A549 (cell line): Measurements from ENCODE around the gene TEKTIP1. TPM values are rescaled to one million over a fixed set of nuclear protein-coding genes. Genes with fewer than 3 reads are reported as not detected.
A peak's percentile ranks its signal among the peaks of the same experiment; 100 is the strongest.

Experiments used
- ATAC-seq, 2 experiments: fragments of 200-7000 bp in 1 of 2; fragments of >200 bp in 1 of 2; cut with Nextera tagmentation in 1 of 2; cut with Tn5 transposase in 1 of 2; 3 replicates each; pipeline versions ENCODE4 v1.8.0 to v1.9.1; 2018 to 2020; ENCODE audit warnings: mild to moderate bottlenecking in 1 of 2, moderate library complexity in 1 of 2
- CTCF ChIA-PET: fragments of 300-600 bp; sonication (Branson Sonifier 250); formaldehyde crosslinking; extraction: SDS; loops from one replicate; lab custom pipeline; 2021; ENCODE audit warnings: antibody characterized with exemption, inconsistent platforms; lab: Yijun Ruan, JAX
- POLR2A ChIA-PET: fragments of 350-600 bp; formaldehyde crosslinking; extraction: SDS; loops from one replicate; lab custom pipeline; 2021; ENCODE audit warnings: antibody characterized with exemption, inconsistent platforms; lab: Yijun Ruan, JAX
- DNase-seq, 2 experiments: peaks; one replicate each; pipeline versions ENCODE4 v3.0.0 to v3.0.0-alpha.2; 2011 to 2016; ENCODE audit warnings: low read depth in 1 of 2, low spot score in 1 of 2
- FAIRE-seq: peaks from 2 replicates; lab custom pipeline; 2011; peaks lifted over from hg19 to GRCh38; lab: Jason Lieb, UNC
- H3K27ac ChIP-seq, 2 experiments: fragments of >200 bp; sonication (Bioruptor Twin); formaldehyde crosslinking; 3 replicates each; pipeline ENCODE4 v1.5.1; 2016 to 2017
- H3K4me1 ChIP-seq: fragments of >200 bp; sonication (Bioruptor Twin); formaldehyde crosslinking; 3 replicates; pipeline ENCODE4 v1.6.1; 2016
- H3K4me2 ChIP-seq: fragments of >200 bp; sonication (Bioruptor Twin); formaldehyde crosslinking; 3 replicates; pipeline ENCODE4 v1.6.1; 2016
- H3K4me3 ChIP-seq: fragments of >200 bp; sonication (Bioruptor Twin); formaldehyde crosslinking; 3 replicates; pipeline ENCODE4 v1.5.1; 2016
- H3K9me3 ChIP-seq: fragments of >200 bp; sonication (Bioruptor Twin); formaldehyde crosslinking; 3 replicates; pipeline ENCODE4 v1.6.1; 2016
- CBX8 ChIP-seq: fragments of 200-600 bp; sonication (generic); IDR thresholded peaks from 2 replicates; pipeline ENCODE4 v1.6.1; 2016
- CEBPB ChIP-seq, 2 experiments: fragments of >200 bp in 1 of 2; sonication (Bioruptor Twin) in 1 of 2; formaldehyde crosslinking in 1 of 2; IDR thresholded peaks; 2 replicates each; pipeline ENCODE4 v1.6.1; 2012 to 2016
- E2F6 ChIP-seq: IDR thresholded peaks from 2 replicates; pipeline ENCODE4 v1.6.1; 2012; ENCODE audit warnings: low read depth, borderline replicate concordance
- EHF ChIP-seq: fragments of 250-450 bp; sonication (Bioruptor Pico); IDR thresholded peaks from 2 replicates; pipeline ENCODE4 v1.5.0; 2020; ENCODE audit warnings: mild to moderate bottlenecking
- EP300 ChIP-seq, 2 experiments: fragments of >200 bp; sonication (Bioruptor Twin); formaldehyde crosslinking; IDR thresholded peaks; 2 replicates in 1 of 2; 3 replicates in 1 of 2; pipeline ENCODE4 v1.6.1; 2016 to 2017
- FOSL2 ChIP-seq, 2 experiments: fragments of 450-650 bp in 1 of 2; fragments of >200 bp in 1 of 2; sonication (Bioruptor Twin) in 1 of 2; formaldehyde crosslinking; IDR thresholded peaks; 2 replicates each; pipeline versions ENCODE4 v1.5.0 to v1.6.1; 2016 to 2020; ENCODE audit warnings: mild to moderate bottlenecking in 1 of 2, moderate library complexity in 1 of 2
- GATA3 ChIP-seq: IDR thresholded peaks from 2 replicates; pipeline ENCODE4 v1.6.1; 2012; ENCODE audit warnings: borderline replicate concordance
- HEYL ChIP-seq: fragments of 250-450 bp; sonication (Bioruptor Pico); IDR thresholded peaks from 2 replicates; pipeline ENCODE4 v1.8.0; 2021; ENCODE audit warnings: mild to moderate bottlenecking, moderate library complexity
- JUN ChIP-seq, 2 experiments: fragments of >200 bp; sonication (Bioruptor Twin); formaldehyde crosslinking; IDR thresholded peaks; 2 replicates in 1 of 2; 3 replicates in 1 of 2; pipeline ENCODE4 v1.6.1; 2016 to 2017
- KDM1A ChIP-seq: fragments of 200-600 bp; sonication (generic); IDR thresholded peaks from 2 replicates; pipeline ENCODE4 v1.6.1; 2016; ENCODE audit warnings: low read depth, mild to moderate bottlenecking
- MAX ChIP-seq: IDR thresholded peaks from 2 replicates; pipeline ENCODE4 v1.6.1; 2012
- NPAS2 ChIP-seq: fragments of 250-450 bp; sonication (Bioruptor Pico); IDR thresholded peaks from 2 replicates; pipeline ENCODE4 v1.8.0; 2022; ENCODE audit warnings: mild to moderate bottlenecking, moderate library complexity, borderline replicate concordance
- PHF8 ChIP-seq: fragments of 200-600 bp; sonication (generic); IDR thresholded peaks from 2 replicates; pipeline ENCODE4 v1.6.1; 2016; ENCODE audit warnings: low read depth, mild to moderate bottlenecking, antibody characterized with exemption, moderate library complexity, borderline replicate concordance
- POLR2A ChIP-seq: IDR thresholded peaks from 2 replicates; pipeline ENCODE4 v1.6.1; 2012; ENCODE audit warnings: mild to moderate bottlenecking, low read length
- RAD21 ChIP-seq, 2 experiments: fragments of >200 bp in 1 of 2; sonication (Bioruptor Twin) in 1 of 2; formaldehyde crosslinking in 1 of 2; IDR thresholded peaks in 1 of 2; conservative IDR thresholded peaks in 1 of 2; 2 replicates in 1 of 2; 3 replicates in 1 of 2; pipeline ENCODE4 v1.6.1; 2012 to 2018; ENCODE audit warnings: inconsistent platforms in 1 of 2
- RFX5 ChIP-seq: fragments of 450-650 bp; IDR thresholded peaks from 2 replicates; pipeline ENCODE4 v1.7.1; 2014; ENCODE audit warnings: antibody characterized with exemption, mild to moderate bottlenecking, moderate library complexity
- SREBF2 ChIP-seq: fragments of 450-650 bp; IDR thresholded peaks from 2 replicates; pipeline ENCODE4 v1.6.1; 2014; ENCODE audit warnings: mild to moderate bottlenecking, moderate library complexity
- TFCP2L1 ChIP-seq: fragments of 250-450 bp; sonication (Bioruptor Pico); IDR thresholded peaks from 2 replicates; pipeline ENCODE4 v1.5.0; 2021; ENCODE audit warnings: mild to moderate bottlenecking
- TP53 ChIP-seq: fragments of 250-450 bp; sonication (Bioruptor Pico); IDR thresholded peaks from 2 replicates; pipeline ENCODE4 v1.5.0; 2021; ENCODE audit warnings: mild to moderate bottlenecking, moderate library complexity
- USF2 ChIP-seq: fragments of 450-650 bp; IDR thresholded peaks from 2 replicates; pipeline ENCODE4 v1.6.1; 2014; ENCODE audit warnings: antibody characterized with exemption
- WGBS: methylation state at CpG from one replicate; pipeline ENCODE4 v1.1.6; 2017; ENCODE audit errors: missing lambda C conversion rate; 5-methylcytosine and 5-hydroxymethylcytosine counted together
- polyA plus RNA-seq, 4 experiments: library from polyadenylated mRNA; depleted of rRNA in 3 of 4; stranded (reverse); fragments of >200 nt; fragmentation: RNase III in 1 of 4; extraction: RNeasy Plus Mini Kit Qiagen cat#74134 plus additional on column Dnase treatment in 1 of 4; gene quantifications; 2 replicates in 3 of 4; 3 replicates in 1 of 4; pipeline ENCODE4 v1.2.3, GENCODE V29; 2011 to 2017

The TEKTIP1 gene
- polyA plus RNA-seq, 2 of the 4 experiments (the other 2 are of a cell fraction): not detected

- ATAC-seq (peak; percentile 12 to 43; a peak in 4 of 6 replicates), DNase-seq (peak in 1 of 2 experiments; percentile 46), FAIRE-seq (no peak)
- peak overlapping the region; percentile 98 for H3K4me2 ChIP-seq
- H3K27ac ChIP-seq: peak overlapping the region; percentile 89 to 100
- H3K4me3 ChIP-seq: peak overlapping the region; percentile 87
- H3K4me1 ChIP-seq: peaks cover 28% of the 10 kb centered on the region
- H3K9me3 ChIP-seq: no peaks in the 10 kb centered on the region
- TF ChIP-seq KDM1A (no peak), CBX8 (no peak), RAD21 (conservative IDR thresholded peaks at IDR 0.05 in 1 of 2, IDR thresholded peaks at IDR 0.05 in 1 of 2) (0 out of 5 replicates have a peak, but pooled peaks of 1 of the 2 experiments have one; percentile 15), SREBF2 (no peak)
- WGBS: 0% methylated on average over 1 of the region's 60 CpGs
- CTCF ChIA-PET: interaction anchor here (0.9 to 10.0 kb wide), 12 partner anchors 8 to 104 kb away, joined by 3 to 70 read pairs (median 4); partner anchors contain the start of gene HMG20B
- POLR2A ChIA-PET: interaction anchor here (1.0 to 2.6 kb wide), 3 partner anchors 9 to 17 kb away, joined by 3 to 14 read pairs (median 4); no protein-coding TSS in a partner anchor
These were observed 18.0 kb downstream of the TEKTIP1 start for GRCh38 chr19:3556978-3557460.

- FAIRE-seq: no peak
- TF ChIP-seq FOSL2 (IDR thresholded peaks at IDR 0.05) (no peak), FOSL2 (CRISPR knock-in tag; IDR thresholded peaks at IDR 0.05) (peak; percentile 85), EP300 (IDR thresholded peaks at IDR 0.05) (0 out of 5 replicates have a peak, but pooled peaks of 1 of the 2 experiments have one; percentile 21), MAX (peak; percentile 94), TP53 (CRISPR knock-in tag) (no peak), GATA3 (peak; percentile 40; the same call in 1 of the 2 replicates), PHF8 (peak; percentile 30; the same call in 1 of the 2 replicates), RFX5 (no peak), CEBPB (IDR thresholded peaks at IDR 0.05) (peak in 1 of 2 experiments; percentile 30; a peak in 1 of 4 replicates), E2F6 (no peak), JUN (IDR thresholded peaks at IDR 0.05) (peak in 1 of 2 experiments; percentile 35; a peak in 2 of 5 replicates), HEYL (CRISPR knock-in tag) (no peak), POLR2A (peak; percentile 56), NPAS2 (no peak), USF2 (peak; percentile 67; the same call in 1 of the 2 replicates), TFCP2L1 (CRISPR knock-in tag) (0 out of 2 replicates have a peak, but pooled peaks have one; percentile 59), EHF (CRISPR knock-in tag) (no peak)
- peaks cover 32% of the 10 kb centered on the region for H3K4me1 ChIP-seq
- peak within 1 kb of the TSS; percentile 89 to 100 for H3K27ac ChIP-seq
- H3K4me2 ChIP-seq: peak within 1 kb of the TSS; percentile 98
- peak; percentile 92 to 93 for DNase-seq
- WGBS: 1% methylated on average over 18 of the region's 81 CpGs
- no peaks in the 10 kb centered on the region for H3K9me3 ChIP-seq
- ChIA-PET CTCF (interaction anchor here (0.7 to 10.0 kb wide), 13 partner anchors 8 to 596 kb away, joined by 3 to 70 read pairs (median 4); partner anchors contain the start of gene HMG20B), POLR2A (interaction anchor here (0.7 to 2.6 kb wide), 3 partner anchors 9 to 16 kb away, joined by 3 to 14 read pairs (median 4); no protein-coding TSS in a partner anchor)
- ATAC-seq: peak; percentile 92 to 94
- H3K4me3 ChIP-seq: peak within 1 kb of the TSS; percentile 87
These were observed 18.7 kb downstream of the TEKTIP1 start, which contains the start of gene MFSD12 for GRCh38 chr19:3557461-3558248. Gene MFSD12, minus strand, starts transcription at chr19:3557586. Its CDS starts 183 bp downstream, at chr19:3557403.
